Lung (tissue), 12 donors: ENCODE data around the gene MTM1. TPM values are rescaled to one million over a fixed set of nuclear protein-coding genes. Genes with fewer than 3 reads are reported as not detected.

Experiments
- ATAC-seq: fragments of 200-7000 bp; cut with Tn5 transposase; one replicate; pipeline ENCODE4 v1.9.1; 2020; ENCODE audit warnings: moderate number of reproducible peaks; ENCODE audit not compliant: insufficient read depth, low FRiP score
- DNase-seq, 3 donors: peaks; one replicate each; pipeline ENCODE4 v3.0.0-alpha.2; 2013 to 2017
- H3K27ac ChIP-seq, 2 donors: one replicate each; pipeline ENCODE4 v1.5.1; 2013; ENCODE audit warnings: mild to moderate bottlenecking in 2 of 2, moderate library complexity in 2 of 2, control low read depth in 1 of 2, inconsistent platforms in 1 of 2, low read depth in 1 of 2, low read length in 1 of 2
- H3K27me3 ChIP-seq, 3 donors: one replicate each; pipeline ENCODE4 v1.5.1; 2013; ENCODE audit warnings: low read length in 2 of 3; ENCODE audit not compliant: control insufficient read depth in 3 of 3, insufficient read depth in 3 of 3
- H3K36me3 ChIP-seq, 4 donors: one replicate each; pipeline ENCODE4 v1.5.1; 2013; ENCODE audit warnings: low read length in 4 of 4, mild to moderate bottlenecking in 1 of 4, moderate library complexity in 1 of 4; ENCODE audit not compliant: control insufficient read depth in 4 of 4, insufficient read depth in 4 of 4
- H3K4me1 ChIP-seq, 5 donors: one replicate each; pipeline ENCODE4 v1.5.1; 2013; ENCODE audit warnings: low read length in 5 of 5, mild to moderate bottlenecking in 2 of 5, moderate library complexity in 1 of 5; ENCODE audit not compliant: control insufficient read depth in 5 of 5, insufficient read depth in 5 of 5
- H3K4me3 ChIP-seq: one replicate; pipeline ENCODE4 v1.5.1; 2013; ENCODE audit warnings: mild to moderate bottlenecking, control low read depth, moderate library complexity
- H3K9ac ChIP-seq, 2 donors: one replicate each; pipeline ENCODE4 v1.5.1; 2013; ENCODE audit warnings: low read length in 2 of 2, control low read depth in 1 of 2; ENCODE audit not compliant: insufficient read depth in 1 of 2
- H3K9me3 ChIP-seq, 4 donors: one replicate each; pipeline ENCODE4 v1.5.1; 2013; ENCODE audit warnings: low read length in 3 of 4, mild to moderate bottlenecking in 1 of 4, moderate library complexity in 1 of 4; ENCODE audit not compliant: control insufficient read depth in 4 of 4, insufficient read depth in 3 of 4
- CTCF ChIP-seq: IDR thresholded peaks from 2 replicates; pipeline ENCODE4 v1.5.1; 2012; ENCODE audit warnings: mild to moderate bottlenecking; ENCODE audit errors: control extremely low read depth, extremely low read depth
- WGBS, 2 donors: extraction: QIAGEN DNeasy Blood & Tissue Kit; methylation state at CpG; one replicate each; pipeline ENCODE4 v1.1.7; 2013; 5-methylcytosine and 5-hydroxymethylcytosine counted together
- polyA plus RNA-seq, 2 donors: library from polyadenylated mRNA; stranded (reverse); fragments of 200-250 nt; gene quantifications; one replicate each; pipeline ENCODE4 v1.2.1, GENCODE V29; 2013
- total RNA-seq, 2 donors: library from RNA; depleted of rRNA in 1 of 2; stranded (reverse); fragments of >200 nt in 1 of 2; gene quantifications; one replicate each; pipeline ENCODE4 v1.2.1, GENCODE V29; 2014 to 2021
- donor health status: control.
- donor health status: control.
- donor health status: Bipolar disorder and iron deficiency.
- donor health status: healthy.
- donor health status: DM: yes; HTN: yes; CAD: no.

MTM1 gene
- total and polyA plus RNA-seq, 4 donors: 4.6 to 31.2 (median 14.5) TPM

- no peaks in the 10 kb centered on the region for H3K36me3 ChIP-seq
- no peak overlapping the region for H3K4me3 ChIP-seq
- H3K9ac ChIP-seq: no peak overlapping the region
- no peaks in the 10 kb centered on the region for H3K4me1 ChIP-seq
- no peak for DNase-seq
- H3K9me3 ChIP-seq: peaks cover 0 to 3% (median 0%) of the 10 kb centered on the region in 4 donors
- WGBS, 2 donors: 79 to 97% methylated on average over 3 of the region's 3 CpGs
- ATAC-seq: no peak
- H3K27me3 ChIP-seq: peaks cover 0 to 2% (median 0%) of the 10 kb centered on the region in 3 donors
- no peak overlapping the region for H3K27ac ChIP-seq
- no peak for TF ChIP-seq CTCF
These were observed 114.7 kb downstream of the MTM1 start for GRCh38 chrX:150683112-150683511.

GRCh38 chrX:150683536-150684146 is 115.2 kb downstream of the MTM1 start:
- WGBS, 2 donors: 39 to 59% methylated on average over 7 of the region's 7 CpGs

DNA sequence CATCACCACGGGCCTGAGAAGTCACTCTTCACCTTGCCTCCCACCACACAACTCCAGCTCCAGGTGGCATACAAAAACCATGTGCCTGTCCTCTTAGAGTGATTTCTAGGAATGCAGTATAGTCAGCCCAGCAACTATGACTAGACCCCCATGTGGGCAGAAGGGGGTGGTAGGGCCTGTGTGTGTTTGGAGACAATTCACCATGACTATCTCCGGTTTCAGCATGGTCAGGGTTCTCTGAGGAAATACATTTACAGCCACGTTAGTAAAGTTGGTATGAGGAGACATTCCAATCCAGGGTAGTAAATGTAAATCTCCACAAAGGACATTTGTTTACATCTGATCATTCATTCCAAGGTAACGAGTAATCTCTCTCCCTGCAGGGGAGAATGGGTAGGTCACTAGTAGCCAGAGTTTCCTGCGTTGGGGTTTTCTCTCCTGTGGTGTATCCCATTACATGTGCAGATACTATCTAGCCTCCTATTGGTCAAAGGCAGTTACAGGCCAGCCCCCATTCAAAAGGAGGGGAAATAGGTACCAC is 120.6 kb downstream of the MTM1 start:
- Histone ChIP-seq H3K4me3 (no peak overlapping the region), H3K9ac (no peak overlapping the region), H3K36me3 (no peaks in the 10 kb centered on the region), H3K4me1 (peaks cover 0 to 4% (median 0%) of the 10 kb centered on the region in 5 donors), H3K27me3 (no peaks in the 10 kb centered on the region), H3K9me3 (peaks cover 0 to 6% (median 2%) of the 10 kb centered on the region in 4 donors), H3K27ac (no peak overlapping the region)
- DNase-seq (no peak), ATAC-seq (no peak)
- 58 to 63% methylated on average over 5 of the region's 5 CpGs for WGBS, 2 donors
- no peak for TF ChIP-seq CTCF

More at GRCh38 chrX:150683536-150684146, 115.2 kb downstream of the MTM1 start:
- ATAC-seq: no peak
- Histone ChIP-seq H3K9ac (no peak overlapping the region), H3K4me1 (no peaks in the 10 kb centered on the region), H3K27me3 (peaks cover 0 to 2% (median 0%) of the 10 kb centered on the region in 3 donors), H3K27ac (no peak overlapping the region), H3K9me3 (peaks cover 0 to 3% (median 0%) of the 10 kb centered on the region in 4 donors), H3K36me3 (no peaks in the 10 kb centered on the region), H3K4me3 (no peak overlapping the region)
- peak in 2 of 3 donors; percentile 16 to 21 for DNase-seq
- TF ChIP-seq CTCF: peak; percentile 5

DNA sequence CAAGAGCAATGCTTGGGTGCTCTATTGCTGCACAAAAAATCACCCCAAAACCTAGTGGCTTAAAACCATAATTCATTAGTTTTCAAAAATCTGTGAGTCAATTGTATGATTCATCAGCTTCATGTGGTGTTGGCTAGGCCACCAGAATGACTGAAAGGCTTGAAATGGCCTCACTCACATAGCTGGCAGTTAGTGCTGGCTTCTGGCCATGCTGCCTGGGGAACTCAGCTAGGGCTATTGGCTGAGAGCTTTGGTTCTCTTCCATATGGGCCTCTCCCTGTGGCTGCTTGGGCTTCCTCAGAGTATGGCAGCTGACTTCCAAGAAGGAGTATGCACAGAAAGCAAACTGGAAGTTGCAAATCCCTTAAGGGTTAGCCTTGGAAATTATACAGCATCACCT is 121.7 kb downstream of the MTM1 start:
- H3K36me3 ChIP-seq: no peaks in the 10 kb centered on the region
- peaks cover 0 to 4% (median 0%) of the 10 kb centered on the region in 5 donors for H3K4me1 ChIP-seq
- no peak overlapping the region for H3K9ac ChIP-seq
- no peak overlapping the region for H3K27ac ChIP-seq
- H3K9me3 ChIP-seq: peaks cover 0 to 5% (median 2%) of the 10 kb centered on the region in 4 donors
- DNase-seq: no peak
- ATAC-seq: no peak
- H3K4me3 ChIP-seq: no peak overlapping the region
- H3K27me3 ChIP-seq: no peaks in the 10 kb centered on the region
- TF ChIP-seq CTCF: no peak
